IgD-negative memory B cell (primary cell): Measurements from ENCODE around the gene ARID3B. TPM values are rescaled to one million over a fixed set of nuclear protein-coding genes. Genes with fewer than 3 reads are reported as not detected.

Experiments used
- H3K27ac Mint-ChIP-seq, 3 donors: one replicate each; pipeline ENCODE4 v1.8.0; 2020 to 2022; ENCODE audit warnings: mild to moderate bottlenecking in 3 of 3, mixed read lengths in 3 of 3, moderate library complexity in 1 of 3
- H3K27me3 Mint-ChIP-seq: one replicate; pipeline ENCODE4 v1.8.0; 2021; ENCODE audit warnings: mixed read lengths
- H3K36me3 Mint-ChIP-seq: one replicate; pipeline ENCODE4 v1.8.0; 2020; ENCODE audit warnings: mild to moderate bottlenecking, mixed read lengths
- H3K4me1 Mint-ChIP-seq, 3 donors: one replicate each; pipeline ENCODE4 v1.8.0; 2020 to 2022; ENCODE audit warnings: mixed read lengths in 3 of 3, mild to moderate bottlenecking in 1 of 3
- H3K4me3 Mint-ChIP-seq, 4 donors: one replicate each; pipeline ENCODE4 v1.8.0; 2020 to 2022; ENCODE audit warnings: mild to moderate bottlenecking in 4 of 4, mixed read lengths in 4 of 4, moderate library complexity in 3 of 4
- H3K9me3 Mint-ChIP-seq, 3 donors: one replicate each; pipeline ENCODE4 v1.8.0; 2020 to 2021; ENCODE audit warnings: mixed read lengths in 3 of 3, mild to moderate bottlenecking in 1 of 3
- polyA plus RNA-seq: library from polyadenylated mRNA; unstranded; fragments of 300-500 nt; fragmentation: Illumina TruSeq; gene quantifications from one replicate; pipeline ENCODE4 v1.2.3, GENCODE V29; 2021

ARID3B gene
- polyA plus RNA-seq, 1 donor from 2014 or later = 14.4 TPM

DNA sequence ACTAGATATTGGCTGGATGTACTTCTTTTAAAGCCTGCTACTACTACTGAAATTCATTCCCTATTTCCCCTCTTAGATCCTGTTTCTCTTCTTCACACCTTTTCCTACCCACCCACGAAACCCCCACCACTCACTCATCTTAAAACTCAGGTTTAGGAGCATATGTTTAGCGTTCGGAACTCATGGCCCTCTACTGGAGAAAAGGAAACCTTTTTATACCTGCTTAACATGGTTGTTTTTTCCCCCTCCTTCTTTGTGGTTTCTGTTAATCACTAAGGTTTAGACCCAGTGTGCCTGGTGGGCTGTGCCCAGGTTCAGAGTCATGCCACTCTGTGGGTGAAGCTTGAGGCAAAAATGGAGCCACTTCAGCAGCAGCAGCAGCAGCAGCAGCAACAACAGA lies 2.6 kb downstream of the ARID3B start:
- Mint-ChIP-seq H3K36me3 (peaks cover 2% of the 10 kb centered on the region), H3K4me1 (peaks cover 44 to 54% (median 53%) of the 10 kb centered on the region in 3 donors), H3K27me3 (no peaks in the 10 kb centered on the region), H3K27ac (peak overlapping the region; percentile 2 to 29 (median 5)), H3K4me3 (peak overlapping the region; percentile 93 to 99 (median 98)), H3K9me3 (no peaks in the 10 kb centered on the region)

DNA sequence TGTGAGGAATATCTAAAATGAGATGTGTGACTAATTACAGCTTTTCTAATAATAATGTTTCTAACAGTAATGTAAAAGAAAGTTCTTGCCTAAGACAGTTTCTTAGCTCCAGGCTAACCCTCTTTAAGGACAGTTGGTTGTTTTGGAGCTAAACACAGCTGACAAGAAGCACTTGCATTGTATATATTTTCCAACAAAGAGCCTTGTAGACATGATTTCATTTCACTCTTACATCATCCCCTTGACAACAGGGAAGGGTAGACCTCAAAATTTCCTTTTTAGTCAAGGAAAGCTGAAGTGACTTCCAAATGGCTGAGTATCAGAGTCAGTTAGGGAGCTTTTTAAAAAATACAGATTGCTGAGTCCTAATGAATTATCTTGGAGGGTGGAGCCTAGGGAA lies 4.1 kb downstream of the ARID3B start:
- no peaks in the 10 kb centered on the region for H3K9me3 Mint-ChIP-seq
- no peaks in the 10 kb centered on the region for H3K27me3 Mint-ChIP-seq
- H3K27ac Mint-ChIP-seq = peak overlapping the region in 2 of 3 donors; percentile 5 to 9
- H3K36me3 Mint-ChIP-seq = peaks cover 3% of the 10 kb centered on the region
- peaks cover 41 to 57% (median 55%) of the 10 kb centered on the region in 3 donors for H3K4me1 Mint-ChIP-seq
- peak overlapping the region in 1 of 4 donors; percentile 47 for H3K4me3 Mint-ChIP-seq

DNA sequence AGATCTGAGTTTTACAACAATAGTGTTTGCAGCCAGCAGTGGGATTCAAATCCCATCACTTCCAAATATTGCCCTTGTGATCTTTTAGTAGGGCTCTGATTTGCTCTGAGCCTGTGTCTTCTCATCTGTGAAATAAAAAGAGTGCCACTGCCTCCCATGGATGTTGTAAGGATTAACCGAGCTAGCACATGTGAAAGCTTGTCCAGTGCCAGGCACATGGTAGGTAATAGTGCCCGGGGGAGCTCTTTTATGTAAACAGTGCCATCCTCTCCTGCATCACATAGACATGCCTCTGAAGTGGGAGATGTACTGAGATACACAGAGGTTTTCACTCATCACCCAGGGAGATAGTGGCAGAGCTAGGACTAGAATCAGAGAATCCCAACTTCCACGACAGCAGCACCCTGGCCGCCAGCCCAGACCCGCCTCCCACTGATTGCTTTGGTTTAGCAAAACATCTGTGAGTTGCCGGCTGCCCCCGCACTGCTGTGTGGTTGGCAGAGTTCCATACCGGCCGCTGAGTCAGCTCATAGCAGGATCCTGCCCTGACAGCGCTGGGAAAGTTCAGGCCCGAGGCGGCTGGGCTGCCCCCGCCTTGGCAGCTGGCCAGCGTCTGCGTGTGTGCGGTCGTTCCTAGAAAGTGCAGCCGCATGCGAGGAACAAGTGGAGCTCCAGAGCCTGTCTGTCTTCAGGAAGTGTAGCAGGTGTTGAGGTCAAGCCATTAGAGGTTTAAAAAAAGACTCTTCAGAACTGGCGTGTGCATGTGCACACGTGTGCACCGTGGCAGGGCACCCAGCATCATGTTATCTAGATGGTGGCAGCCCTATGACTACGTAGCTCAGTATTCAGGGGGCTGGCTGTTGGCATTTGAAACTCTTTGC lies 5.0 kb downstream of the ARID3B start:
- H3K36me3 Mint-ChIP-seq = peaks cover 3% of the 10 kb centered on the region
- H3K27me3 Mint-ChIP-seq = no peaks in the 10 kb centered on the region

DNA sequence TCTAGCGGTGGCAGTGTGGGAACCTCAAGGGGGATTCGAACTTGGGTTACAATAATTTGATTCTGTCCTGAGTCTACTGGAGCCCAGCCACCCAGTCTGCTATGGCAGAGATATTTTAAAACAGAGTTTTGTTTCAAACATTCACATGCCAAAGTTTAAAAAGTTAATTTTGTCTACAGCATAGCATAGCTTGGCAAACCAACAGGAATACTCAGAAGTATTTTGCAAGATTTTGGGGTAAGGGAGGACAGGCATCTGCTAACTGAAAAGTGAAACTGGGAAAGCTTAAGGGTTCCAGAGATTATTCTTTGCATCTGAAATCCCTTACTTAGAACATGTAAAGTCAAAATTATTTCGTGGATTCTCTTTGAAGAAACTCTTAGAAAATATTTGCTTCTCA lies 6.6 kb downstream of the ARID3B start:
- H3K27me3 Mint-ChIP-seq = no peaks in the 10 kb centered on the region
- H3K27ac Mint-ChIP-seq = no peak overlapping the region
- peaks cover 3% of the 10 kb centered on the region for H3K36me3 Mint-ChIP-seq
- no peaks in the 10 kb centered on the region for H3K9me3 Mint-ChIP-seq
- peaks cover 42 to 56% (median 42%) of the 10 kb centered on the region in 3 donors for H3K4me1 Mint-ChIP-seq
- H3K4me3 Mint-ChIP-seq = no peak overlapping the region

More for the DNA sequence above, 5.0 kb downstream of the ARID3B start:
- Mint-ChIP-seq H3K9me3 (no peaks in the 10 kb centered on the region), H3K4me1 (peaks cover 40 to 55% (median 49%) of the 10 kb centered on the region in 3 donors), H3K4me3 (peak overlapping the region; percentile 42 to 85 (median 48)), H3K27ac (peak overlapping the region; percentile 5 to 81 (median 53))

DNA sequence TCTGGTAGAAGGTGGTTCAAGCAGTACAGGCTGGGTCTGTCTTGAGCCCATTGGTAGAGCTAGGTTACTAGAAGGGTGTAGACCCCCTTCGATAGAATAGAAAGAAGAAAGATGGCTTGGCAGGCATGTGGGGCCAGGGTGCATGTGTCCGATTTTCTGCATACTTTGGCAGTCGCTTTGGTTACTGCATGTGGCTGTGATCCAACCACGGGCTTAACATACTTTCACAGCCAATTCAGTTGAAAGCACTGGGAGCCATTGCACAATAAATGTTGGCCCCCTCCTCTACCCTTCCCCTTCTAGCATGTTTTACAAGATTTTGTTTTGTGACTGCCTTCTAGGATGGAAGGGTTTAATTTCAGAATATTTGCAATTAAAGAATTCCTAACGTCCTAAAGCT lies 7.2 kb downstream of the ARID3B start:
- Mint-ChIP-seq H3K27ac (no peak overlapping the region), H3K36me3 (peaks cover 3% of the 10 kb centered on the region), H3K4me3 (peak overlapping the region in 1 of 4 donors; percentile 17), H3K4me1 (peaks cover 39 to 57% (median 44%) of the 10 kb centered on the region in 3 donors), H3K9me3 (no peaks in the 10 kb centered on the region), H3K27me3 (no peaks in the 10 kb centered on the region)

DNA sequence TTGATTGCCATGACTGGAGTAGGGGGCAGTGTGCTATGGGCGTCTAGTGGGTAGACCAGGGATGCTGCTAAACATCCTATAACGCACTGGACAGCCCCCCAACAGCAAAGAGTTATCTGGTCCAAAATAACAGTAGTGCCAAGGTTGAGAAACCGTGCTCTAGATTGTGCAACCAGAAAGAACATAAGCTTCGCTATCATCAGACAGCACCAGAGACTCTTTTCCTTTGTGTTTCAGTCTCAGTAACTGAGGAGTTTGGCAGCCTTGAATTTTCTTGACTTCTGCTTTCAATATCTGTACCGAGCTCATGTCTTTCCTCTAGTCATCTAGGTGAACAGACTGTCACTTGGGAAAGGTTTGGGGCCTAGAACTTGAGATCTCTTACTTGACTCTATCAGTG lies 8.8 kb downstream of the ARID3B start:
- Mint-ChIP-seq H3K27ac (no peak overlapping the region), H3K36me3 (peaks cover 3% of the 10 kb centered on the region), H3K4me3 (no peak overlapping the region), H3K27me3 (no peaks in the 10 kb centered on the region), H3K9me3 (no peaks in the 10 kb centered on the region), H3K4me1 (peaks cover 36 to 53% (median 39%) of the 10 kb centered on the region in 3 donors)

DNA sequence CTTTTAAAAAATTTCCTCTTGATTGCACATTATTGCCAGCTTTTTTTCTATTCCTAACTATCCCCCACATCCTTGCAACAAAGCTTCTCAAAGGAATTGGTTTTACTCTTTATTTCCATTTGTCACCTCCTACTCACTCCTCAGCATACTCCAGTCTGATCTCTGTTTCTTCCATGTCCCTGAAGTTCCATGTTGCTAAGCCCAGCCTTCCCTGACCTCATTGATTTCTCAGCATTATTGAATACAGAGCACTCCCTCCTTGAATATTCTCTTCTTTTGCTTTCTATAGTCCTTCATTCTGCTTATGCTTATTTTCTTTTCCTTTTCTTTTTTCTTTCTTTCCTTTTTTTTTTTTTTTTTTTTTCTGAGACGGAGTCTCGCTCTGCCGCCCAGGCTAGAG lies 10.7 kb downstream of the ARID3B start:
- H3K27me3 Mint-ChIP-seq = no peaks in the 10 kb centered on the region
- H3K4me3 Mint-ChIP-seq = peak overlapping the region in 1 of 4 donors; percentile 18
- peaks cover 5% of the 10 kb centered on the region for H3K36me3 Mint-ChIP-seq
- no peaks in the 10 kb centered on the region for H3K9me3 Mint-ChIP-seq
- H3K27ac Mint-ChIP-seq = no peak overlapping the region
- peaks cover 25 to 37% (median 28%) of the 10 kb centered on the region in 3 donors for H3K4me1 Mint-ChIP-seq

DNA sequence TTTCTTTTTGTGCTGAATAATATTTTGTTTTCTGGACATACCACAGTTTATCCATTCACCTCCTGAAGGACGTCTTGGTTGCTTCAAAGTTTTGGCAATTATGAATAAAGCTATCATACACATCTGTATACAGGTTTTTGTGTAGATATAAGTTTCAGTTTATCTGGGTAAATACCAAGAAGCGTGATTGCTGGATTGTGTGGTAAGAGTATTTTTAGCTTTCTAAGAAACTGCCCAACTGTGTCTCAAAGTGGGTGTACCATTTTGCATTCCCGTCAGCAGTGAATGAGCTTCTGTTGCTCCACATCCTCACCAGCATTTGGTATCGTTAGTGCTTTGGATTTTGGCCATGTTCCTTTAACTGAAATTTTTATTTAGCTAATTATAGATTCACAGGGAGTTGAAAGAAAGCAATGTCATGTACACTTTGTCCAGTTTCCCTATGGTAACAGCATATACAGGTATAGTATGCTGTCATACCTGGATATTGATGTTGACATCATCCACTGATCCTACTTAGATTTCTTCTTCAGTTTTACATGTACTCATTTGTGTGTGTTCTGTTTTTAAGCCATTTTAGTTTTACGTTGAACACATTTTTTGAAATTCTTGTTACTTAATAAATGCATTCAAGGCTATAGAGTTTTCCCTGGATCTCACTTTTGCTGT lies 11.9 kb downstream of the ARID3B start:
- H3K4me3 Mint-ChIP-seq = peak overlapping the region in 1 of 4 donors; percentile 31
- peaks cover 25 to 37% (median 26%) of the 10 kb centered on the region in 3 donors for H3K4me1 Mint-ChIP-seq
- no peak overlapping the region for H3K27ac Mint-ChIP-seq
- peaks cover 5% of the 10 kb centered on the region for H3K36me3 Mint-ChIP-seq
- H3K9me3 Mint-ChIP-seq = no peaks in the 10 kb centered on the region
- no peaks in the 10 kb centered on the region for H3K27me3 Mint-ChIP-seq

DNA sequence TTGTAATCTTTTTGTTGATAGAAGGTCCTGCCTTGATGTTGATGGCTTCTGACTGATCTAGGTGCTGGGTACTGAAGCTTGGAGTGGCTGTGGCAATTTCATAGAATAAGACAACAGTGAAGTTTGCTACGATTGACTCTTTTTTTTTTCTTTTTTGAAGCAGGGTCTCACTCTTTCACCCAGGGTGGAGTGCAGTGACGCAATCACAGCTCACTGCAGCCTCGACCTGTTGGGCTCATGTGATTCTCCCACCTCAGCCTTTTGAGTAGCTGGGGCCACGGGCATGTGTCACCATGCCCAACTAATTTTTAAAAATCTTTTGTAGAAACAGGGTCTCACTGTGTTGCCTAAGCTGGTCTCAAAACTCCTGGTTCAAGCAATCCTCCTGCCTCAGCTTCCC lies 14.2 kb downstream of the ARID3B start:
- no peak overlapping the region for H3K27ac Mint-ChIP-seq
- peaks cover 22 to 36% (median 30%) of the 10 kb centered on the region in 3 donors for H3K4me1 Mint-ChIP-seq

DNA sequence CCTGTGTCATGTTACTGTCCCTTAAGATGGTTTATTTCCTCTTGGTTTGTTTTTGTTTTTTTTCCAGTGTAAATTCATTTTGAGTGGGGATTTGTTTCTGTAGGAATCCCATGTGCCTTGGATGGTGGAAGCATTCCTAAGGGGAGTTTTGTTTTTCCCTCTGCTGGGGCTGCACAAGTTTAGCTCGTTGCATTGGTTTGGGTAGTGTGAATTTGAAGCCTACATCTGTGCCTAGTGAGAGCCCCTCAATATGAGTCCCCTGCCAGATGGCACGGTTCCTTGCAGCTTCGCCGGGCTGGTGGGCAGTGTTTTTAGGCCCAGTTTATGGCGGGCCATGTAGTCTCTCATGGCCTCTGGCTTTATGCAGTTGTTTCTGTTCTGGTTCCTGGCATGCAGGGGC lies 17.7 kb downstream of the ARID3B start:
- peaks cover 2% of the 10 kb centered on the region for H3K36me3 Mint-ChIP-seq
- peaks cover 10 to 14% (median 13%) of the 10 kb centered on the region in 3 donors for H3K4me1 Mint-ChIP-seq
- H3K4me3 Mint-ChIP-seq = no peak overlapping the region
- no peak overlapping the region for H3K27ac Mint-ChIP-seq
- H3K9me3 Mint-ChIP-seq = no peaks in the 10 kb centered on the region
- H3K27me3 Mint-ChIP-seq = no peaks in the 10 kb centered on the region

More for the DNA sequence above, 14.2 kb downstream of the ARID3B start:
- H3K36me3 Mint-ChIP-seq = peaks cover 2% of the 10 kb centered on the region
- H3K9me3 Mint-ChIP-seq = no peaks in the 10 kb centered on the region
- H3K27me3 Mint-ChIP-seq = no peaks in the 10 kb centered on the region
- no peak overlapping the region for H3K4me3 Mint-ChIP-seq

DNA sequence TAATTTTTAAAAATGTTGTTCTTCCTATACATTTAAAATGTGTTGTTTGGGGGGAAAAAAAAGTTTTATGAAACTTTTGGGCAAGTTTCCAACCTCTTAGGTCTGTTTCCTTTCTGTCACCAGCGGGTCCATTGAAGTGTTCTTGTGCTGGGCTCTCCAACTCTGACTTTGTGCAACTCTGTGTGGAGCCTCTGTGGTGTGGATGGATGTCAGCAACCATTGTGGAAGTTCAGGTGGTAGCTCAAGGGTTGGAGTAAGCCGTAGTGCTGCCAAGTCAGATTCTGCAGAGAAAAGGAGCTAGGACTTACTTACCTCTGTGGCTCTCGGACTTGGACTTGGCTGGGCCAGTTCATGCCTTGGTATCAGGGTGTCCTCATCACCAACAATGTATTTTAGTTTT lies 22.4 kb downstream of the ARID3B start:
- H3K4me3 Mint-ChIP-seq = no peak overlapping the region
- H3K27me3 Mint-ChIP-seq = no peaks in the 10 kb centered on the region
- no peaks in the 10 kb centered on the region for H3K36me3 Mint-ChIP-seq
- peaks cover 12 to 23% (median 16%) of the 10 kb centered on the region in 3 donors for H3K4me1 Mint-ChIP-seq
- H3K9me3 Mint-ChIP-seq = no peaks in the 10 kb centered on the region
- H3K27ac Mint-ChIP-seq = no peak overlapping the region

DNA sequence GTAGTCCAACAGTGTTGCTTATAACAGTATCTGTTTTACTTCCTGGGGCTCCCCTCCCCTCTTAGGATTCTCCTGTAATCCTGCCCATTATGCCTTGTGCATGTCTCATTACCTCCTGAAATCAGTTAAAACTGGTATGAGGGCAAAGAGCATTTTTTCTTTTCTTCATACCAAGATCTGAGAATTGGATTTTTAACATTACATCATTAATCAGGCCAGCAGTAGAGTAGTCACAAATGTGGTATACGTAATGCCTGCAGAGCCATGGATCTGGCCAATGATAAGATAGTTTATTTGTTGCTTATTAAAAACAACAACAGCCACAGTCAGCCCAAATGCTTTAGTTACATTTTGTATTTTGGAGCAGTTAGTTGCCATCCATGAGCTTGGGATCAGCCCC lies 23.2 kb downstream of the ARID3B start:
- Mint-ChIP-seq H3K27me3 (no peaks in the 10 kb centered on the region), H3K27ac (peak overlapping the region in 1 of 3 donors; percentile 78), H3K36me3 (no peaks in the 10 kb centered on the region), H3K4me3 (no peak overlapping the region), H3K9me3 (no peaks in the 10 kb centered on the region), H3K4me1 (peaks cover 9 to 19% (median 16%) of the 10 kb centered on the region in 3 donors)

DNA sequence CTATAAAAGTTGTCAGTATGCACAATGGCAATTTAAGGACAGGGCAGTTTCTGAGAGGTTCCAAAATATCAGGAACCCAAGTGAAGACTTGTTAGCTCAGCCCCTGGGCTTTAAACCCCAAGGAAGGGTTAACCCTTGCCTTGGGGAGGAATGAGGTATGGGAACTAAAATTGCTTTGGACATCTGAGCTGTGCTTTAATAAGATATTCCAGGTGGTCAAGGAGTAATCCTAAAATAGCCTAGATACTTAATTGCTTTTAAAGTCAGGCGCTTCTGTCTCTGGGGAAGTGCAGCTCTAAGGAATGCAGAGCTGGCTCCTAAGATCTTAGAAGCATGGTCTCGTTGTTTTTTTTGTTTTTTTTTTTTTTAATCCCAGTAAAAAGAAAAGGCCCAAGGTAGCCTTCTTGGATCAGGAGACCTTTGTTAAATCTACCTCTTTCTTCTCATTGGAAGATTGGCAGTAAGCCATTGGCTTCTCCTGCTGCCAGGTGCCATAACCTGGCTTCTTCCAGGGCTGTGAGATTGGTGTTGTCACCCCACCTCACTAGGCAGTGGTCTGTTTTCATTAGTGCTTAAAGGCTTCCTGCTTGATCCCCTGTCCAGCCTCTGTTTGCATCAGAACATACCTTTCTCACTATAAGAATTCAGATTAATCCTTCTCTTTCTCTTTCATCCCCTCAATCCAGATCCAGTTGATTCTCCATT lies 24.5 kb downstream of the ARID3B start:
- peaks cover 5 to 16% (median 12%) of the 10 kb centered on the region in 3 donors for H3K4me1 Mint-ChIP-seq
- no peak overlapping the region for H3K27ac Mint-ChIP-seq

DNA sequence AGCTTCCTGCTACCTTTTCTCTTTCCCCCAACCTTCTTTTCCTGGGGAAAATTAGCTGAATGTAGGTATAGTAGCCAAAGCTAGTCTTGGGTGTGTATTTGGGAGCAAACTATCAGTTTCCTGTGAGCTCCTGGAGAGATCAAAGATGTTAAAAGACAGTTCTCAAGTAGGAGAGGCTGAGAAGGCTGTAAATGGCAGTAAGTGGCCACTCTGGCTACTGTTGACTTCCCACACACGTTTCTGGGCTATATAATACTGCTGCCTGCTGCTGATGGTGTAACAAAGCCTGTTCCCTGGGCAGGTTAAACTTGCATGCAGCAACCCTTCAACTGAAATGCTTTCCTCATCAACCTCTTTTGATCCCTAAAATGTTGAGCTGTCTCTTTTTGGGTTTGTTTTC lies 27.6 kb downstream of the ARID3B start:
- Mint-ChIP-seq H3K4me3 (peak overlapping the region in 1 of 4 donors; percentile 37), H3K27ac (no peak overlapping the region), H3K9me3 (no peaks in the 10 kb centered on the region), H3K4me1 (peaks cover 4 to 15% (median 12%) of the 10 kb centered on the region in 3 donors), H3K36me3 (no peaks in the 10 kb centered on the region), H3K27me3 (no peaks in the 10 kb centered on the region)

More for the DNA sequence above, 24.5 kb downstream of the ARID3B start:
- H3K27me3 Mint-ChIP-seq = no peaks in the 10 kb centered on the region
- no peaks in the 10 kb centered on the region for H3K36me3 Mint-ChIP-seq
- H3K4me3 Mint-ChIP-seq = no peak overlapping the region
- no peaks in the 10 kb centered on the region for H3K9me3 Mint-ChIP-seq

DNA sequence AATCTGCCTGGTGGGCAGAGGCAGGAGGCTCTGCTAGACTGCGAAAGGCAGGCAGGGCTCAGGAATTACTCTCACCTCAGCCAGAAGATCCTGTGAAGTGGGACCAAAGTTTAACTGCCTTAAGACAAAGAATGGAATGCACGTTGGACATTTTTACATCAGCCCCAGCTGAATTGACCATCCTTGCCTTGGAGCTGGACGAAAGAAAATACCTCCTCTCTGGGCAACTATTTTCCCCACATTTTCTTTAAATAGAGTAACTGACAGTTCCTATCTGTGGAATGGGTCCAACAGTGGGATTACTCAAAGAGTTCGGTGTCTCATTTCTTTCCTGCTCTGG lies 28.7 kb downstream of the ARID3B start:
- Mint-ChIP-seq H3K9me3 (no peaks in the 10 kb centered on the region), H3K36me3 (no peaks in the 10 kb centered on the region), H3K4me1 (peaks cover 4 to 15% (median 12%) of the 10 kb centered on the region in 3 donors), H3K27ac (no peak overlapping the region), H3K4me3 (no peak overlapping the region), H3K27me3 (no peaks in the 10 kb centered on the region)
